ENCODE data around the gene SRCIN1. TPM values are rescaled to one million over a fixed set of nuclear protein-coding genes. Genes with fewer than 3 reads are reported as not detected.

SRCIN1 gene
- total RNA-seq, 1 donor from 2014 or later, result not detected

- Histone ChIP-seq H3K27me3 (peaks cover 14% of the 10 kb centered on the region), H3K36me3 (no peaks in the 10 kb centered on the region), H3K4me1 (peaks cover 0 to 18% of the 10 kb centered on the region in 2 donors), H3K27ac (no peak overlapping the region), H3K9me3 (no peaks in the 10 kb centered on the region), H3K4me3 (no peak overlapping the region)
- no peak for TF ChIP-seq CTCF (IDR thresholded peaks at IDR 0.05)
- DNase-seq (ENCODE audit: low spot score in 2 of 2), result no peak
- intact Hi-C loops (cut with DNase I), result no loop called here
Measured at GRCh38 chr17:38602956-38603785, 2.6 kb downstream of the SRCIN1 start.

GRCh38 chr17:38602453-38602852 is 3.3 kb downstream of the SRCIN1 start:
- H3K27me3 ChIP-seq, result peaks cover 10% of the 10 kb centered on the region
- intact Hi-C loops (cut with DNase I), result no loop called here
- no peak for DNase-seq (ENCODE audit: low spot score in 2 of 2)
- TF ChIP-seq CTCF (IDR thresholded peaks at IDR 0.05), result no peak
- no peaks in the 10 kb centered on the region for H3K9me3 ChIP-seq
- no peaks in the 10 kb centered on the region for H3K36me3 ChIP-seq
- no peak overlapping the region for H3K27ac ChIP-seq
- no peak overlapping the region for H3K4me3 ChIP-seq
- H3K4me1 ChIP-seq, result peaks cover 0 to 18% of the 10 kb centered on the region in 2 donors

- no peaks in the 10 kb centered on the region for H3K36me3 ChIP-seq
- DNase-seq (ENCODE audit: low spot score in 2 of 2), result no peak
- H3K4me1 ChIP-seq, result peaks cover 0 to 18% of the 10 kb centered on the region in 2 donors
- no peak for TF ChIP-seq CTCF (IDR thresholded peaks at IDR 0.05)
- intact Hi-C loops (cut with DNase I), result no loop called here
- H3K4me3 ChIP-seq, result no peak overlapping the region
- no peaks in the 10 kb centered on the region for H3K9me3 ChIP-seq
- peaks cover 8% of the 10 kb centered on the region for H3K27me3 ChIP-seq
- no peak overlapping the region for H3K27ac ChIP-seq
Measured at GRCh38 chr17:38601539-38602351, 4.0 kb downstream of the SRCIN1 start.

GRCh38 chr17:38600906-38601305 is 4.8 kb downstream of the SRCIN1 start:
- Histone ChIP-seq H3K27me3 (peaks cover 4% of the 10 kb centered on the region), H3K36me3 (no peaks in the 10 kb centered on the region), H3K4me3 (no peak overlapping the region), H3K4me1 (peaks cover 0 to 10% of the 10 kb centered on the region in 2 donors), H3K27ac (no peak overlapping the region), H3K9me3 (no peaks in the 10 kb centered on the region)
- no peak for TF ChIP-seq CTCF (IDR thresholded peaks at IDR 0.05)
- intact Hi-C loops (cut with DNase I), result no loop called here
- DNase-seq (ENCODE audit: low spot score in 2 of 2), result no peak

GRCh38 chr17:38600416-38600815 is 5.3 kb downstream of the SRCIN1 start:
- Histone ChIP-seq H3K9me3 (no peaks in the 10 kb centered on the region), H3K36me3 (no peaks in the 10 kb centered on the region), H3K27me3 (peaks cover 4% of the 10 kb centered on the region), H3K4me3 (no peak overlapping the region), H3K4me1 (peaks cover 0 to 10% of the 10 kb centered on the region in 2 donors), H3K27ac (no peak overlapping the region)
- intact Hi-C loops (cut with DNase I), result no loop called here
- TF ChIP-seq CTCF (IDR thresholded peaks at IDR 0.05), result no peak
- no peak for DNase-seq (ENCODE audit: low spot score in 2 of 2)
